K562 (cell line): ENCODE results near the gene YIPF2. TPM values are rescaled to one million over a fixed set of nuclear protein-coding genes. Genes with fewer than 3 reads are reported as not detected.

Source experiments
- ARID1B ChIP-seq: fragments of 450-650 bp; IDR thresholded peaks from 2 replicates; pipeline ENCODE4 v1.6.1; 2016; ENCODE audit warnings: antibody characterized with exemption, mild to moderate bottlenecking, inconsistent platforms
- BRCA1 ChIP-seq, 2 experiments: fragments of 450-650 bp in 1 of 2; sonication (generic) in 1 of 2; formaldehyde crosslinking in 1 of 2; IDR thresholded peaks; 2 replicates each; pipeline versions ENCODE4 v1.5.0 to v1.6.1; 2017 to 2020; ENCODE audit warnings: mild to moderate bottlenecking in 1 of 2, missing genetic modification reagents in 1 of 2
- CBX3 ChIP-seq, 2 experiments: IDR thresholded peaks; 1 replicate in 1 of 2; 2 replicates in 1 of 2; pipeline ENCODE4 v1.6.1; 2012; ENCODE audit warnings: inconsistent platforms in 2 of 2, low read length in 2 of 2, borderline replicate concordance in 1 of 2, control low read depth in 1 of 2
- E2F3 ChIP-seq: fragments of 250-450 bp; sonication (Bioruptor Pico); IDR thresholded peaks from 2 replicates; pipeline ENCODE4 v1.4.0; 2020; ENCODE audit warnings: mild to moderate bottlenecking
- EGR1 ChIP-seq: fragments of 450-650 bp; conservative IDR thresholded peaks from 2 replicates; pipeline ENCODE4 v1.6.1; 2017; ENCODE audit warnings: mild to moderate bottlenecking
- HDAC6 ChIP-seq: IDR thresholded peaks from 2 replicates; pipeline ENCODE4 v1.6.1; 2012; ENCODE audit warnings: low read depth, mild to moderate bottlenecking, control low read depth, inconsistent platforms, low read length, moderate library complexity
- HNRNPH1 ChIP-seq: fragments of 200-400 bp; formaldehyde crosslinking; optimal IDR thresholded peaks from 2 replicates; pipeline ENCODE3; 2017; ENCODE audit warnings: low read depth, mild to moderate bottlenecking, low read length, moderate library complexity
- JUNB ChIP-seq: fragments of 450-650 bp; formaldehyde crosslinking; conservative IDR thresholded peaks from 2 replicates; pipeline ENCODE4 v1.4.0; 2020; ENCODE audit warnings: mild to moderate bottlenecking
- KAT2B ChIP-seq: IDR thresholded peaks from one replicate; pipeline ENCODE4 v1.6.1; 2012; ENCODE audit warnings: low read depth, mild to moderate bottlenecking, control low read depth, inconsistent platforms, low read length, moderate library complexity
- MTA1 ChIP-seq: fragments of 450-650 bp; IDR thresholded peaks from 2 replicates; pipeline ENCODE4 v1.6.1; 2017; ENCODE audit warnings: borderline replicate concordance
- MTA3 ChIP-seq: fragments of 450-650 bp; formaldehyde crosslinking; IDR thresholded peaks from 2 replicates; pipeline ENCODE4 v1.6.1; 2017; ENCODE audit warnings: mild to moderate bottlenecking, borderline replicate concordance
- PATZ1 ChIP-seq: fragments of 250-450 bp; sonication (Bioruptor Pico); IDR thresholded peaks from 2 replicates; pipeline ENCODE4 v1.5.0; 2020; ENCODE audit warnings: mild to moderate bottlenecking, borderline replicate concordance
- PTRF ChIP-seq: fragments of 450-650 bp; IDR thresholded peaks from 2 replicates; pipeline ENCODE4 v1.6.1; 2016; ENCODE audit warnings: mild to moderate bottlenecking, missing genetic modification characterization, missing compliant biosample characterization
- SMAD4 ChIP-seq: fragments of 250-450 bp; sonication (Bioruptor Pico); conservative IDR thresholded peaks from 2 replicates; pipeline ENCODE4 v1.8.0; 2021; ENCODE audit warnings: inconsistent platforms, mild to moderate bottlenecking, moderate library complexity
- SREBF2 ChIP-seq: sonication (generic); formaldehyde crosslinking; IDR thresholded peaks from 2 replicates; pipeline ENCODE4 v1.4.0; 2020; ENCODE audit warnings: mild to moderate bottlenecking, missing genetic modification reagents
- TEAD4 ChIP-seq, 2 experiments: sonication (generic) in 1 of 2; formaldehyde crosslinking in 1 of 2; IDR thresholded peaks; 2 replicates each; pipeline versions ENCODE4 v1.6.1 to v1.8.0; 2012 to 2022; ENCODE audit warnings: borderline replicate concordance in 1 of 2, inconsistent platforms in 1 of 2, low read length in 1 of 2, mild to moderate bottlenecking in 1 of 2, missing genetic modification reagents in 1 of 2
- TOE1 ChIP-seq, 2 experiments: fragments of 450-650 bp in 1 of 2; sonication (generic) in 1 of 2; formaldehyde crosslinking in 1 of 2; IDR thresholded peaks; 2 replicates each; pipeline versions ENCODE4 v1.7.1 to v1.8.0; 2016 to 2022; ENCODE audit warnings: borderline replicate concordance in 2 of 2, mild to moderate bottlenecking in 2 of 2, antibody characterized with exemption in 1 of 2, inconsistent platforms in 1 of 2, low read depth in 1 of 2, missing genetic modification reagents in 1 of 2, moderate library complexity in 1 of 2
- VEZF1 ChIP-seq: fragments of 200-800 bp; sonication (Bioruptor generic); IDR thresholded peaks from 2 replicates; pipeline ENCODE4 v1.6.1; 2017; ENCODE audit warnings: missing genetic modification characterization, missing compliant biosample characterization
- ZFX ChIP-seq: sonication (generic); formaldehyde crosslinking; IDR thresholded peaks from 2 replicates; pipeline ENCODE4 v1.8.0; 2022; ENCODE audit warnings: mild to moderate bottlenecking, missing genetic modification reagents, moderate library complexity
- ZNF146 ChIP-seq: IDR thresholded peaks from one replicate; pipeline ENCODE4 v1.6.1; 2018; ENCODE audit warnings: missing compliant biosample characterization; ENCODE audit not compliant: unreplicated experiment
- ZNF75A ChIP-seq: fragments of 450-650 bp; formaldehyde crosslinking; IDR thresholded peaks from 2 replicates; pipeline ENCODE4 v1.4.0; 2020; ENCODE audit warnings: mild to moderate bottlenecking
- polyA plus RNA-seq, 8 experiments: library from polyadenylated mRNA; depleted of rRNA in 4 of 8; stranded (reverse) in 5 of 8; unstranded in 3 of 8; fragments of >200 nt; fragmentation: Nextera tagmentation in 2 of 8; fragmentation: Illumina TruSeq in 1 of 8; extraction: Ambion mirVana in 2 of 8; extraction: Trizol in 1 of 8; gene quantifications; 2 replicates each; pipeline versions ENCODE4 v1.2.1 to v1.2.3, GENCODE V29; 2011 to 2014; ENCODE audit warnings: inconsistent platforms in 1 of 8, missing spikeins in 1 of 8
- total RNA-seq, 7 experiments: library from RNA; depleted of rRNA in 6 of 7; stranded (reverse); fragments of >200 nt in 6 of 7; fragmentation: Illumina TruSeq in 2 of 7; extraction: Trizol in 2 of 7; gene quantifications; 2 replicates each; pipeline versions ENCODE4 v1.2.1 to v1.2.3, GENCODE V29; 2011 to 2021; ENCODE audit warnings: low replicate concordance in 1 of 7
- TF ChIP-seq, protein P1 (sequence below): fragments of 450-650 bp; formaldehyde crosslinking; IDR thresholded peaks from 2 replicates; pipeline ENCODE4 v1.4.0; 2020; ENCODE audit warnings: mild to moderate bottlenecking, moderate library complexity

Gene YIPF2
- total and polyA plus RNA-seq, 9 of the 15 experiments (the other 6 are each of a cell fraction or from before 2014, with no cell fraction given), result 1.3 to 65.2 (median 31.6) TPM

GRCh38 chr19:10928563-10929401 is at the start of gene YIPF2, which contains the start of gene TIMM29 (continued):
- TF ChIP-seq MTA3, result peak; percentile 80
- TF ChIP-seq SMAD4 (CRISPR knock-in tag), result peak; percentile 34; the same call in 1 of the 2 replicates
- TF ChIP-seq HNRNPH1, result no peak
- TF ChIP-seq JUNB (CRISPR knock-in tag), result no peak
- no peak for TF ChIP-seq ARID1B
- TF ChIP-seq TOE1 (IDR thresholded peaks at IDR 0.05; ENCODE audit: borderline replicate concordance), result peak; percentile 70
- TF ChIP-seq TOE1 (CRISPR knock-in tag; IDR thresholded peaks at IDR 0.05; ENCODE audit: borderline replicate concordance, low read depth), result no peak
- TF ChIP-seq EGR1, result 0 out of 2 replicates have a peak, but pooled peaks have one; percentile 26
- TF ChIP-seq, protein P1, sequence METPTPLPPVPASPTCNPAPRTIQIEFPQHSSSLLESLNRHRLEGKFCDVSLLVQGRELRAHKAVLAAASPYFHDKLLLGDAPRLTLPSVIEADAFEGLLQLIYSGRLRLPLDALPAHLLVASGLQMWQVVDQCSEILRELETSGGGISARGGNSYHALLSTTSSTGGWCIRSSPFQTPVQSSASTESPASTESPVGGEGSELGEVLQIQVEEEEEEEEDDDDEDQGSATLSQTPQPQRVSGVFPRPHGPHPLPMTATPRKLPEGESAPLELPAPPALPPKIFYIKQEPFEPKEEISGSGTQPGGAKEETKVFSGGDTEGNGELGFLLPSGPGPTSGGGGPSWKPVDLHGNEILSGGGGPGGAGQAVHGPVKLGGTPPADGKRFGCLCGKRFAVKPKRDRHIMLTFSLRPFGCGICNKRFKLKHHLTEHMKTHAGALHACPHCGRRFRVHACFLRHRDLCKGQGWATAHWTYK, result 0 out of 2 replicates have a peak, but pooled peaks have one; percentile 27
- no peak for TF ChIP-seq PATZ1
- no peak; the same call in none of the 2 replicates for TF ChIP-seq VEZF1 (CRISPR knock-in tag)
- TF ChIP-seq ZFX, result peak; percentile 84
- TF ChIP-seq E2F3 (CRISPR knock-in tag), result 0 out of 2 replicates have a peak, but pooled peaks have one; percentile 22
- TF ChIP-seq KAT2B, result no peak
- no peak for TF ChIP-seq PTRF
- TF ChIP-seq ZNF146 (CRISPR knock-in tag), result no peak
- TF ChIP-seq BRCA1 (IDR thresholded peaks at IDR 0.05), result no peak
- TF ChIP-seq BRCA1 (CRISPR knock-in tag; IDR thresholded peaks at IDR 0.05), result no peak
- peak in 1 of 2 experiments; percentile 61; a peak in 1 of 3 replicates for TF ChIP-seq CBX3 (IDR thresholded peaks at IDR 0.05; ENCODE audit: borderline replicate concordance in 1 of 2, low read length in 2 of 2)
- TF ChIP-seq TEAD4 (IDR thresholded peaks at IDR 0.05; ENCODE audit: low read length), result peak; percentile 13; the same call in 1 of the 2 replicates
- TF ChIP-seq TEAD4 (CRISPR knock-in tag; IDR thresholded peaks at IDR 0.05; ENCODE audit: borderline replicate concordance), result no peak; the same call in 1 of the 2 replicates
- TF ChIP-seq MTA1, result peak; percentile 96
- TF ChIP-seq HDAC6, result no peak
- no peak for TF ChIP-seq ZNF75A (CRISPR knock-in tag)
- TF ChIP-seq SREBF2 (CRISPR knock-in tag), result no peak
